Spleen (tissue), 11 donors: ENCODE data around the gene SNX4. TPM values are rescaled to one million over a fixed set of nuclear protein-coding genes. Genes with fewer than 3 reads are reported as not detected.

ENCODE experiments used
- DNase-seq: peaks from one replicate; pipeline ENCODE4 v3.0.0-alpha.2; 2020
- H3K27ac ChIP-seq, 8 donors: fragments of 200-600 bp; sonication (generic) in 7 of 8; 1 replicate in 4 of 8; 2 replicates in 4 of 8; pipeline versions ENCODE4 v1.5.0 to v1.8.0; 2016 to 2021; ENCODE audit warnings: inconsistent platforms in 4 of 8, mild to moderate bottlenecking in 4 of 8, moderate library complexity in 1 of 8
- H3K27me3 ChIP-seq, 7 donors: fragments of 200-600 bp; sonication (generic) in 6 of 7; replicated peaks in 1 of 7; 1 replicate in 4 of 7; 2 replicates in 3 of 7; pipeline versions ENCODE4 v1.5.0 to v1.8.0; 2016 to 2021; ENCODE audit warnings: inconsistent platforms in 3 of 7, mild to moderate bottlenecking in 1 of 7
- H3K36me3 ChIP-seq, 6 donors: fragments of 200-600 bp; sonication (generic) in 5 of 6; 1 replicate in 4 of 6; 2 replicates in 2 of 6; pipeline versions ENCODE4 v1.5.0 to v1.8.0; 2016 to 2021; ENCODE audit warnings: inconsistent platforms in 2 of 6
- H3K4me1 ChIP-seq, 6 donors: fragments of 200-600 bp; sonication (generic) in 5 of 6; 1 replicate in 3 of 6; 2 replicates in 3 of 6; pipeline versions ENCODE4 v1.5.0 to v1.8.0; 2016 to 2021; ENCODE audit warnings: inconsistent platforms in 3 of 6
- H3K4me3 ChIP-seq, 8 donors: fragments of 200-600 bp; sonication (generic) in 7 of 8; 1 replicate in 4 of 8; 2 replicates in 4 of 8; pipeline versions ENCODE4 v1.5.0 to v1.8.0; 2016 to 2021; ENCODE audit warnings: inconsistent platforms in 4 of 8, mild to moderate bottlenecking in 4 of 8, moderate library complexity in 2 of 8
- H3K9me3 ChIP-seq, 8 donors: fragments of 200-600 bp; sonication (generic) in 7 of 8; 1 replicate in 4 of 8; 2 replicates in 4 of 8; pipeline versions ENCODE4 v1.5.0 to v1.8.0; 2016 to 2021; ENCODE audit warnings: inconsistent platforms in 4 of 8
- POLR2A ChIP-seq, 3 donors: fragments of 450-650 bp; IDR thresholded peaks; one replicate each; pipeline ENCODE4 v1.5.1; 2017; ENCODE audit warnings: antibody characterized with exemption in 3 of 3, mild to moderate bottlenecking in 1 of 3
- POLR2AphosphoS5 ChIP-seq, 3 donors: sonication (generic); formaldehyde crosslinking; IDR thresholded peaks; one replicate each; pipeline ENCODE4 v1.5.1; 2017; ENCODE audit warnings: antibody characterized with exemption in 3 of 3
- WGBS, 5 donors: extraction: QIAGEN DNeasy Blood & Tissue Kit in 3 of 5; methylation state at CpG; one replicate each; pipeline versions ENCODE4 v1.1.5 to v1.1.7; 2013 to 2018; 5-methylcytosine and 5-hydroxymethylcytosine counted together
- intact Hi-C: fragments of 100-400 bp; cut with DNase I; formaldehyde crosslinking; loops from one replicate; pipeline ENCODE4 v1.15.0; 2023; ENCODE audit warnings: low total_unique reads
- polyA plus RNA-seq, 3 donors: library from polyadenylated mRNA; stranded (reverse); fragments of 200-250 nt; gene quantifications; one replicate each; pipeline ENCODE4 v1.2.1, GENCODE V29; 2013
- total RNA-seq, 7 donors: library from RNA; depleted of rRNA in 3 of 7; stranded (reverse); fragments of >200 nt in 3 of 7; fragmentation: NEBNext Ultra II Directional in 4 of 7; extraction: Animal tissue kit (Norgen Biotek cat#: 25700) in 4 of 7; gene quantifications; one replicate each; pipeline versions ENCODE4 v1.1.0 to v1.2.1, GENCODE V29; 2016 to 2021
- TF ChIP-seq, protein P1 (sequence below), 11 experiments: fragments of 200-600 bp in 7 of 11; fragments of 450-650 bp in 4 of 11; sonication (generic) in 4 of 11; IDR thresholded peaks in 8 of 11; conservative IDR thresholded peaks in 3 of 11; 1 replicate in 7 of 11; 2 replicates in 4 of 11; pipeline versions ENCODE4 v1.4.0 to v1.8.0; 2016 to 2021; ENCODE audit warnings: antibody characterized with exemption in 11 of 11, inconsistent platforms in 4 of 11, mild to moderate bottlenecking in 1 of 11
- donor health status: healthy with polysubstance abuse.
- donor health status: DM: no; HTN: no; CAD: no; lungs with moderate emphysema.
- donor health status: DM: no; HTN: no; CAD: no.
- donor health status: Bipolar disorder and iron deficiency.
- donor health status: healthy.
- donor health status: DM: no; HTN: no; CAD: no.
- donor health status: DM: yes; HTN: yes; CAD: no.

The SNX4 gene
- total and polyA plus RNA-seq, 10 donors, result 12.8 to 55.3 (median 28.2) TPM

DNA sequence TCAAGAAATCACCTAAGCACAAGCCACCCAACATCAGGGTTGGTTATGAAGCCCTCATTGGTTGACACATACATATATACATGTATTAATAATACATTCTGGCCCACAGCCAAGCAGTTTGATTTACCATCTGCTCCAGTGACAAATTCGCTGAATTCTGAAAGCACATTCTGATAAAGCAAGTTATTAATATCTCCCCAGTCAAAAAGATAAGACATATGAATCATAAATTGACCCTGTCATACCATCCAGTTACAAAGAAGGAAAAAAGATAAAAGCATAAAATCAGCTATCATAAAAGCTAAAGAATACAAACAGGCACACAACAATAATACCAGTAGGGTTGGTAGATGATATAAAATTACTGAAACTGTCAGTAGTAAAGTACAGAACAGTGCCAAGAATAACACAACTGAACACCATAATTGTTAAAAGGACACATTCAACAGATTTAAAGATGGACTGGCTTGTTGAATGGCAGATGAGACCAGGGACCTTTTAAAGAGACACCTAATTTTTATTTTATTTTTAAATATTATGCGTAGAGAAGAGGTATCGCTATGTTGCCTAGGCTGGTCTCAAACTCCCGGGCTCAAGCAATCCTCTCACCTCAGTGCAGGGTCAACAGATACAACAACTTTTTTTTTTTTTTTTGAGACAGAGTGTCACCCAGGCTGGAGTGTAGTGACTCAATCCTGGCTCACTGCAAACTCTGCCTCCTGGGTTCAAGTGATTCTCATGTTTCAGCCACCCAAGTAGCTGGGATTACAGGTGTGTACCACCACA, 7.7 kb downstream of the SNX4 start:
- no peak for DNase-seq
- Histone ChIP-seq H3K4me1 (peaks cover 0 to 53% (median 29%) of the 10 kb centered on the region in 6 donors), H3K4me3 (no peak overlapping the region), H3K27me3 (no peaks in the 10 kb centered on the region), H3K27ac (no peak overlapping the region), H3K9me3 (peaks cover 0 to 28% (median 20%) of the 10 kb centered on the region in 8 donors), H3K36me3 (peaks cover 0 to 72% (median 26%) of the 10 kb centered on the region in 6 donors)
- TF ChIP-seq, protein P1, sequence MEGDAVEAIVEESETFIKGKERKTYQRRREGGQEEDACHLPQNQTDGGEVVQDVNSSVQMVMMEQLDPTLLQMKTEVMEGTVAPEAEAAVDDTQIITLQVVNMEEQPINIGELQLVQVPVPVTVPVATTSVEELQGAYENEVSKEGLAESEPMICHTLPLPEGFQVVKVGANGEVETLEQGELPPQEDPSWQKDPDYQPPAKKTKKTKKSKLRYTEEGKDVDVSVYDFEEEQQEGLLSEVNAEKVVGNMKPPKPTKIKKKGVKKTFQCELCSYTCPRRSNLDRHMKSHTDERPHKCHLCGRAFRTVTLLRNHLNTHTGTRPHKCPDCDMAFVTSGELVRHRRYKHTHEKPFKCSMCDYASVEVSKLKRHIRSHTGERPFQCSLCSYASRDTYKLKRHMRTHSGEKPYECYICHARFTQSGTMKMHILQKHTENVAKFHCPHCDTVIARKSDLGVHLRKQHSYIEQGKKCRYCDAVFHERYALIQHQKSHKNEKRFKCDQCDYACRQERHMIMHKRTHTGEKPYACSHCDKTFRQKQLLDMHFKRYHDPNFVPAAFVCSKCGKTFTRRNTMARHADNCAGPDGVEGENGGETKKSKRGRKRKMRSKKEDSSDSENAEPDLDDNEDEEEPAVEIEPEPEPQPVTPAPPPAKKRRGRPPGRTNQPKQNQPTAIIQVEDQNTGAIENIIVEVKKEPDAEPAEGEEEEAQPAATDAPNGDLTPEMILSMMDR (IDR thresholded peaks at IDR 0.05 in 8 of 11, conservative IDR thresholded peaks at IDR 0.05 in 3 of 11), result no peak
- TF ChIP-seq POLR2A (IDR thresholded peaks at IDR 0.05) (no peak), POLR2AphosphoS5 (IDR thresholded peaks at IDR 0.05) (no peak)
- intact Hi-C loops, result no loop called here
- 71 to 81% (median 74%) methylated on average over 4 of the region's 4 CpGs for WGBS, 5 donors

DNA sequence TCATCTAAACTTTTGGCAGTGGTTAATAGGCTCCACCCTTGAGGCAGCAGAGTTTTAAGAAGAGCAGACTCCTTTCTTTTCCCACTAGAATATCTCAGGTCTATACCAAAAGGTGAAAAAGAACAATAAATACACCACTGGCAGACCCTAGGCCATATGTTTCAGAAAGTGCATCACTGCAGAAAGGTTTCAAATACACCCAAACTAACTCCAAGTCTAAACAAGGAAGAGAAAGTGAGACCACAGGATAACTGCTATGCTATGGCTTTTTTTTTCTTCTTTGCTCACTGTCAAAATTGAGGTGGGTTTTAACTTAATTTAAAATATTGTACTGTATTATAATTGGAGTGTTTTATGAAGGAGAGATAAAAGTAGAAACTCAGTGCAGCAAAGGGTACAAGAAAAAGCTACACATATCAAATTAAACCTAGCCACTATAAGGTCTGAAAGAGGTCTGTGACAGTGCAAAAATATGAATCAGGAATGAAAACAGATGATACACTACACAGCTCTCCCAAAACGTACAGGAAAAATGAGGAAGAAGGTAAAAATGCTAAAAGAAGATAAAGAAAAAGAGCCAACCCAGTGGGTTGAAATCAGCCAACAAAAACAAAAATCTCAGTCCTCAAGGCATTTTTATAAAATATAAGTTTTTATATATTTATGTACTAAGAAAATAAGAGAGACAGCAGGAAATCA, 8.4 kb downstream of the SNX4 start:
- no peak for TF ChIP-seq POLR2A (IDR thresholded peaks at IDR 0.05)
- TF ChIP-seq, protein P1 (IDR thresholded peaks at IDR 0.05 in 8 of 11, conservative IDR thresholded peaks at IDR 0.05 in 3 of 11), result no peak
- TF ChIP-seq POLR2AphosphoS5 (IDR thresholded peaks at IDR 0.05), result no peak
- H3K27ac ChIP-seq, result no peak overlapping the region

DNA sequence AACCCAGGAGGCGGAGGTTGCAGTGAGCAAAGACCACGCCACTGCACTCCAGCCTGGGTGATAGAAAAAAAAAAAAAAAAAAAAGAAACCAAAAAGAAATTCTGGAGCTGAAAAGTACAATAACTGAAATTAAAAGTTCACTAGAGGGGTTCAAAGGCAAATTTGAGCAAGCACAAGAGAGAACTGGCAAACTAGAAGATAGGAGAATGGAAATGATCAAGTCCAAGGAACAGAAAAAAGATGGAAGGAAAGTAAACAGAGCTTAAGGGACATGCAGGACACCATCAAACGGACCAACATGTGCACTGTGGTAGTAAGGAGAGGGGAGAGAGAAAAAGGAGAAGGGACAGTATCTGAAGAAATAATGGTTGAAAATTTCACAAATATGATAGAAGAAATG, 12.9 kb downstream of the SNX4 start:
- TF ChIP-seq, protein P1 (IDR thresholded peaks at IDR 0.05 in 8 of 11, conservative IDR thresholded peaks at IDR 0.05 in 3 of 11), result no peak
- TF ChIP-seq POLR2A (IDR thresholded peaks at IDR 0.05), result no peak
- TF ChIP-seq POLR2AphosphoS5 (IDR thresholded peaks at IDR 0.05), result no peak
- DNase-seq, result no peak
- Histone ChIP-seq H3K27ac (no peak overlapping the region), H3K4me3 (no peak overlapping the region), H3K27me3 (no peaks in the 10 kb centered on the region), H3K4me1 (peaks cover 0 to 10% (median 7%) of the 10 kb centered on the region in 6 donors), H3K36me3 (peaks cover 0 to 88% (median 34%) of the 10 kb centered on the region in 6 donors), H3K9me3 (peaks cover 0 to 35% (median 25%) of the 10 kb centered on the region in 8 donors)
- 96 to 100% (median 99%) methylated on average over 3 of the region's 3 CpGs for WGBS, 5 donors
- intact Hi-C loops, result no loop called here

More for the DNA sequence above, 8.4 kb downstream of the SNX4 start:
- Histone ChIP-seq H3K4me3 (no peak overlapping the region), H3K27me3 (no peaks in the 10 kb centered on the region), H3K36me3 (peaks cover 0 to 79% (median 30%) of the 10 kb centered on the region in 6 donors), H3K4me1 (peaks cover 0 to 46% (median 24%) of the 10 kb centered on the region in 6 donors), H3K9me3 (peaks cover 0 to 35% (median 25%) of the 10 kb centered on the region in 8 donors)
- WGBS, 5 donors, result 6 to 17% (median 15%) methylated on average over 1 of the region's 1 CpG
- intact Hi-C loops, result no loop called here
- DNase-seq, result no peak

DNA sequence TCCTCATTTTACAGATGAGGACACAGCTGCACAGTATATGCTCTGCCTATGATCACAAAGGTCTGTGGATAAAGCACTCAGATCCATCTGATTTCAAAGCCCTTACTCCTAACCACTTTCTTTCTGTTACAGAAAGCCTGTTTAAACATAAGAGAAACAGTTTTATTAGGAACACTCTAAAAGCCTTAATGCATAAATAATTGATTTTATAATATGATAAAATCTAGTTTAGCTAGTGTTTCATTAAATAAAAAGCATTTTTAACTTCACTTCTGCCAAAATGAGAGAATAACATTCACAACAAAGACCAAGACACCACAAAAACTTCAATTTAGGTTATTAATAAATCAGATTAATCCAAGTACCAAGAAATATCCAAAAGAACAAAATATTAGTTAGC, 21.4 kb downstream of the SNX4 start:
- Histone ChIP-seq H3K27me3 (no peaks in the 10 kb centered on the region), H3K27ac (no peak overlapping the region), H3K4me1 (no peaks in the 10 kb centered on the region), H3K4me3 (no peak overlapping the region), H3K36me3 (peaks cover 0 to 95% (median 54%) of the 10 kb centered on the region in 6 donors), H3K9me3 (no peaks in the 10 kb centered on the region)
- no peak for DNase-seq
- TF ChIP-seq POLR2AphosphoS5 (IDR thresholded peaks at IDR 0.05), result no peak
- no peak for TF ChIP-seq POLR2A (IDR thresholded peaks at IDR 0.05)
- TF ChIP-seq, protein P1 (IDR thresholded peaks at IDR 0.05 in 8 of 11, conservative IDR thresholded peaks at IDR 0.05 in 3 of 11), result no peak
- intact Hi-C loops, result no loop called here
